GM12892 (cell line): ENCODE data around the gene PDE4C.
"Not testable (repeated sequence)": the region's sequence is repeated elsewhere in the genome, so short reads cannot be mapped to it uniquely, and the experiment has no call there.

Source experiments
- DNase-seq: peaks from one replicate; pipeline ENCODE4 v3.0.0; 2011; ENCODE audit not compliant: insufficient read length
- FAIRE-seq: peaks from 2 replicates; lab custom pipeline; 2011; peaks lifted over from hg19 to GRCh38; lab: Jason Lieb, UNC
- POLR2A ChIP-seq: IDR thresholded peaks from 2 replicates; pipeline ENCODE4 v1.6.1; 2011; ENCODE audit warnings: low read depth, low read length, control low read depth
- POLR2AphosphoS5 ChIP-seq: IDR thresholded peaks from 2 replicates; pipeline ENCODE4 v1.6.1; 2011; ENCODE audit warnings: low read depth, low read length, control low read depth
- TAF1 ChIP-seq: IDR thresholded peaks from 2 replicates; pipeline ENCODE4 v1.6.1; 2011; ENCODE audit warnings: low read depth, mild to moderate bottlenecking, control low read depth, low read length, borderline replicate concordance

Gene PDE4C

GRCh38 chr19:18216789-18217188, 9.4 kb downstream of the PDE4C start:
- FAIRE-seq (no peak), DNase-seq (no peak)
- TF ChIP-seq POLR2A (no peak), POLR2AphosphoS5 (no peak), TAF1 (no peak)

GRCh38 chr19:18214779-18215433, 11.3 kb downstream of the PDE4C start:
- TF ChIP-seq POLR2AphosphoS5 (no peak), POLR2A (no peak), TAF1 (no peak)
- DNase-seq: no peak
- no peak for FAIRE-seq

- DNase-seq (no peak), FAIRE-seq (no peak)
- TF ChIP-seq TAF1 (no peak), POLR2A (no peak), POLR2AphosphoS5 (no peak)
These were observed 14.6 kb downstream of the PDE4C start for GRCh38 chr19:18211683-18212082.

- not testable (repeated sequence) for FAIRE-seq, DNase-seq
These were observed 16.3 kb downstream of the PDE4C start for GRCh38 chr19:18209912-18210311.

- FAIRE-seq (no peak), DNase-seq (no peak)
- TF ChIP-seq POLR2A (no peak), POLR2AphosphoS5 (no peak), TAF1 (no peak)
These were observed 17.9 kb downstream of the PDE4C start for GRCh38 chr19:18208098-18208951.

- TF ChIP-seq POLR2AphosphoS5 (no peak), TAF1 (no peak), POLR2A (no peak)
- DNase-seq (no peak), FAIRE-seq (no peak)
These were observed 20.2 kb downstream of the PDE4C start for GRCh38 chr19:18206018-18206417.

- FAIRE-seq (peak; percentile 9), DNase-seq (no peak)
- no peak for TF ChIP-seq POLR2AphosphoS5
- TF ChIP-seq TAF1: no peak
- TF ChIP-seq POLR2A: no peak
These were observed 20.9 kb downstream of the PDE4C start for GRCh38 chr19:18205200-18205892.

GRCh38 chr19:18204394-18205199, 21.6 kb downstream of the PDE4C start:
- no peak for FAIRE-seq
- no peak for TF ChIP-seq POLR2A
- TF ChIP-seq TAF1: no peak
- no peak for TF ChIP-seq POLR2AphosphoS5
- no peak for DNase-seq

- TF ChIP-seq POLR2A (peak; percentile 30; the same call in 1 of the 2 replicates), TAF1 (no peak)
- FAIRE-seq (peak; percentile 99), DNase-seq (peak; percentile 98)
These were observed 22.3 kb downstream of the PDE4C start, which contains the start of gene RAB3A for GRCh38 chr19:18203863-18204393. TSS of gene RAB3A (minus strand) at chr19:18204042. CDS start at chr19:18202740, 1,302 bp downstream.

GRCh38 chr19:18203408-18203862, 22.8 kb downstream of the PDE4C start:
- DNase-seq (no peak), FAIRE-seq (peak; percentile 71)
- no peak for TF ChIP-seq POLR2AphosphoS5
- no peak for TF ChIP-seq TAF1
- no peak for TF ChIP-seq POLR2A
